K562 (cell line): ENCODE data around the gene KIAA0513. TPM values are rescaled to one million over a fixed set of nuclear protein-coding genes. Genes with fewer than 3 reads are reported as not detected.

Experiments
- ATF2 ChIP-seq: sonication (generic); formaldehyde crosslinking; IDR thresholded peaks from 2 replicates; pipeline ENCODE4 v1.8.1; 2022; ENCODE audit warnings: missing genetic modification reagents
- ATF4 ChIP-seq: fragments of 450-650 bp; formaldehyde crosslinking; IDR thresholded peaks from 2 replicates; pipeline ENCODE4 v1.4.0; 2022; ENCODE audit warnings: mild to moderate bottlenecking, moderate library complexity
- CBFB ChIP-seq: sonication (generic); formaldehyde crosslinking; IDR thresholded peaks from 2 replicates; pipeline ENCODE4 v1.4.0; 2020; ENCODE audit warnings: mild to moderate bottlenecking, missing genetic modification reagents
- CBX8 ChIP-seq: fragments of 200-600 bp; sonication (generic); IDR thresholded peaks from 2 replicates; pipeline ENCODE4 v1.6.1; 2012; ENCODE audit warnings: borderline replicate concordance, mixed run types, low read depth, mild to moderate bottlenecking, moderate library complexity, mixed read lengths, low read length, control low read depth, inconsistent platforms; ENCODE audit not compliant: poor library complexity, severe bottlenecking; ENCODE audit errors: extremely low read depth
- CLOCK ChIP-seq: fragments of 250-450 bp; sonication (Bioruptor Pico); IDR thresholded peaks from 2 replicates; pipeline ENCODE4 v1.4.0; 2020; ENCODE audit warnings: mild to moderate bottlenecking, moderate library complexity, borderline replicate concordance
- FOXA3 ChIP-seq, 2 experiments: fragments of 450-650 bp in 1 of 2; sonication (generic) in 1 of 2; formaldehyde crosslinking; IDR thresholded peaks in 1 of 2; conservative IDR thresholded peaks in 1 of 2; 2 replicates each; pipeline versions ENCODE4 v1.4.0 to v1.8.0; 2020 to 2022; ENCODE audit warnings: mild to moderate bottlenecking in 2 of 2, missing genetic modification reagents in 1 of 2
- JUN ChIP-seq, 2 experiments: sonication (generic) in 1 of 2; formaldehyde crosslinking in 1 of 2; IDR thresholded peaks; 2 replicates each; pipeline versions ENCODE4 v1.6.1 to v1.8.0; 2012 to 2022; ENCODE audit warnings: borderline replicate concordance in 2 of 2, mild to moderate bottlenecking in 2 of 2, improper control_type of control experiment in 1 of 2, low read depth in 1 of 2, low read length in 1 of 2, missing genetic modification reagents in 1 of 2
- NFIC ChIP-seq: fragments of 450-650 bp; IDR thresholded peaks from 2 replicates; pipeline ENCODE4 v1.6.1; 2017; ENCODE audit warnings: mild to moderate bottlenecking, inconsistent platforms
- NR4A1 ChIP-seq, 2 experiments: fragments of 250-450 bp in 1 of 2; fragments of 450-650 bp in 1 of 2; sonication (Bioruptor Pico) in 1 of 2; IDR thresholded peaks; 2 replicates each; pipeline versions ENCODE4 v1.4.0 to v1.6.1; 2016 to 2020; ENCODE audit warnings: mild to moderate bottlenecking in 2 of 2, missing compliant biosample characterization in 1 of 2, missing genetic modification characterization in 1 of 2, moderate library complexity in 1 of 2
- POLR2G ChIP-seq: fragments of 200-400 bp; formaldehyde crosslinking; IDR thresholded peaks from 2 replicates; pipeline ENCODE4 v1.6.1; 2017; ENCODE audit warnings: low read depth, mild to moderate bottlenecking, antibody characterized with exemption, low read length, moderate library complexity
- RBM25 ChIP-seq: fragments of 200-400 bp; formaldehyde crosslinking; IDR thresholded peaks from 2 replicates; pipeline ENCODE4 v1.6.1; 2018; ENCODE audit warnings: low read length, low read depth, moderate library complexity; ENCODE audit not compliant: severe bottlenecking
- SMAD1 ChIP-seq: fragments of 150-350 bp; IDR thresholded peaks from 2 replicates; pipeline ENCODE4 v1.6.1; 2014; ENCODE audit warnings: low read length, low read depth; ENCODE audit not compliant: partially characterized antibody
- SRF ChIP-seq, 2 experiments: fragments of 250-450, 450-650 bp in 1 of 2; sonication (Bioruptor Pico) in 1 of 2; sonication (generic) in 1 of 2; formaldehyde crosslinking; IDR thresholded peaks; 2 replicates each; pipeline versions ENCODE4 v1.5.0 to v1.5.1; 2020 to 2022; ENCODE audit warnings: mild to moderate bottlenecking in 1 of 2, missing genetic modification reagents in 1 of 2
- WHSC1 ChIP-seq: IDR thresholded peaks from one replicate; pipeline ENCODE4 v1.6.1; 2012; ENCODE audit warnings: low read length, control low read depth, inconsistent platforms
- ZBTB2 ChIP-seq: fragments of 450-650 bp; IDR thresholded peaks from 2 replicates; pipeline ENCODE4 v1.6.1; 2016; ENCODE audit warnings: antibody characterized with exemption
- ZNF224 ChIP-seq: sonication (generic); formaldehyde crosslinking; IDR thresholded peaks from 2 replicates; pipeline ENCODE4 v1.8.0; 2022; ENCODE audit warnings: mild to moderate bottlenecking, missing genetic modification reagents
- ZNF232 ChIP-seq: sonication (generic); formaldehyde crosslinking; IDR thresholded peaks from 2 replicates; pipeline ENCODE4 v1.8.0; 2022; ENCODE audit warnings: mild to moderate bottlenecking, missing genetic modification reagents
- ZNF3 ChIP-seq: fragments of 250-450 bp; sonication (Bioruptor Pico); IDR thresholded peaks from 2 replicates; pipeline ENCODE4 v1.5.0; 2021; ENCODE audit warnings: mild to moderate bottlenecking, moderate library complexity
- ZNF644 ChIP-seq: fragments of 200-800 bp; sonication (Bioruptor generic); IDR thresholded peaks from 2 replicates; pipeline ENCODE4 v1.6.1; 2016; ENCODE audit warnings: low read depth, missing genetic modification characterization, missing compliant biosample characterization
- polyA plus RNA-seq, 8 experiments: library from polyadenylated mRNA; depleted of rRNA in 4 of 8; stranded (reverse) in 5 of 8; unstranded in 3 of 8; fragments of >200 nt; fragmentation: Nextera tagmentation in 2 of 8; fragmentation: Illumina TruSeq in 1 of 8; extraction: Ambion mirVana in 2 of 8; extraction: Trizol in 1 of 8; gene quantifications; 2 replicates each; pipeline versions ENCODE4 v1.2.1 to v1.2.3, GENCODE V29; 2011 to 2014; ENCODE audit warnings: inconsistent platforms in 1 of 8, missing spikeins in 1 of 8
- total RNA-seq, 7 experiments: library from RNA; depleted of rRNA in 6 of 7; stranded (reverse); fragments of >200 nt in 6 of 7; fragmentation: Illumina TruSeq in 2 of 7; extraction: Trizol in 2 of 7; gene quantifications; 2 replicates each; pipeline versions ENCODE4 v1.2.1 to v1.2.3, GENCODE V29; 2011 to 2021; ENCODE audit warnings: low replicate concordance in 1 of 7

KIAA0513 gene
- total and polyA plus RNA-seq, 9 of the 15 experiments (the other 6 are each of a cell fraction or from before 2014, with no cell fraction given): 0.18 to 13.7 (median 10.2) TPM

GRCh38 chr16:85045641-85046471 lies 18.3 kb downstream of the KIAA0513 start (continued):
- TF ChIP-seq ZBTB2: 0 out of 2 replicates have a peak, but pooled peaks have one; percentile 17
- no peak for TF ChIP-seq ZNF644 (tag)
- peak; percentile 13 for TF ChIP-seq SMAD1
- TF ChIP-seq ZNF224: no peak
- no peak for TF ChIP-seq CBX8
- no peak for TF ChIP-seq ATF4
- no peak for TF ChIP-seq ZNF3 (CRISPR knock-in tag)
- TF ChIP-seq FOXA3 (CRISPR knock-in tag; conservative IDR thresholded peaks at IDR 0.05 in 1 of 2, IDR thresholded peaks at IDR 0.05 in 1 of 2): peak in 1 of 2 experiments; percentile 17; a peak in 1 of 4 replicates
- no peak for TF ChIP-seq CLOCK
- TF ChIP-seq WHSC1: peak; percentile 49
- no peak for TF ChIP-seq JUN (IDR thresholded peaks at IDR 0.05; ENCODE audit: borderline replicate concordance, low read depth, low read length)
- no peak for TF ChIP-seq JUN (CRISPR knock-in tag; IDR thresholded peaks at IDR 0.05; ENCODE audit: borderline replicate concordance)
- peak; percentile 66 for TF ChIP-seq NFIC
- no peak for TF ChIP-seq ZNF232 (CRISPR knock-in tag)
- no peak for TF ChIP-seq ATF2 (CRISPR knock-in tag)
- no peak for TF ChIP-seq CBFB
- TF ChIP-seq NR4A1 (CRISPR knock-in tag; IDR thresholded peaks at IDR 0.05): no peak
- no peak for TF ChIP-seq NR4A1 (tag; IDR thresholded peaks at IDR 0.05)
- TF ChIP-seq RBM25: no peak
- peak; percentile 34; the same call in 1 of the 2 replicates for TF ChIP-seq POLR2G
- no peak for TF ChIP-seq SRF (CRISPR knock-in tag; IDR thresholded peaks at IDR 0.05)
